Measurements from ENCODE around the gene CELSR3. TPM values are rescaled to one million over a fixed set of nuclear protein-coding genes. Genes with fewer than 3 reads are reported as not detected.

The CELSR3 gene
- total RNA-seq, 1 donor from 2014 or later: 2.3 TPM

DNA sequence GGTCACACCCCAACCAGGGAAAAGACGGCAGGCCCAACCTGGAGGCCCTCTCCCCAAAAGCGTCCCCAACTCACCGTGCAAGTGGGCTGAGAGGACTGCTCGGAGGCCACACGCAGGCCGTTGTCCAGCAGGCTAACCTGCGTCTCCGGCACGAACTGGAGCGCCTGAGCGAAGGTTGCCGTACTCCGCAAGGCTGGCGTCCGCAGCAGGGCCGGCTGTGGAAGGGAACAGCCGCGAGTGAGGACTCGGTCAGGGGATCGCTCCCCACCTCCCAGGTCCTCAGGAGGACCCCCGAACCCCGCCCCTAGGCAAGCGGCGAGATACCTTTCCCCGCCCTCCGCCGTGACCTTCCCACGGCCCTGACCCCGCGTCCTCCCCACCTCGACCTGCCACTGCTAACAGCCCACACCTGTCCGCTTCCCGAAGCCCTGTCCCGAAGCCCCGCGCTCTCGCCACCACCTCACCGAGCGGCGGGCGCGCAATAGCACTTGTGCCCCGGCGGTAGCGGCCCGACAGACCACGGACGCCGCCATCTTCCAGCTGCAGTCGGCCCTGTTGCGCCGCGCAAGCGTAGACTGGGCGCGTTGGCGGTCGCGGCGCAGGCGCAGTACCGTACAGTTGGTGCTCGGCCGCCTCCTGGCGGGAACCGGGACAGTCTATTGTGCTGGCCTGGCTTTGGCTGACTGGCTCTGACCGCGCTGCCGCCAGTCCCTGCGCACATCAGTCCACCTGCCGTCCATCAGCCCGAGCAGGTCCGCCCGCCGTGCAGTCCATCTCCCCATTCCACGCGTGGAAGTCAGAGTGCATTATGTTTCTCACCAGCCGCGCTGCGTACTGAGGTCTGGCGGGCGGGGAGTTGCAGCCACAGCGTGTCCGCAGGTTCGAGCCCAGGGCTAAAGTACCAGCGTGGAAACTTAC lies 53.3 kb downstream of the CELSR3 start, which contains the start of gene UQCRC1:
Gene UQCRC1 (minus strand): TSS at position 559 of the 918 bp plus-strand sequence. CDS start 26 bp downstream, at position 533.
- intact Hi-C loops (cut with micrococcal nuclease): loop anchor here (1.0 to 2.0 kb wide), 6 partner anchors 26 to 337 kb away; partner anchors contain the start of genes NCKIPSD and SLC26A6
- ATAC-seq (ENCODE audit: low read depth) (peak; percentile 99), DNase-seq (peak; percentile 89)
- H3K27ac Mint-ChIP-seq: peak within 1 kb of the TSS; percentile 93
- peaks cover 18% of the 10 kb centered on the region for H3K4me1 Mint-ChIP-seq
- TF ChIP-seq, protein P1, sequence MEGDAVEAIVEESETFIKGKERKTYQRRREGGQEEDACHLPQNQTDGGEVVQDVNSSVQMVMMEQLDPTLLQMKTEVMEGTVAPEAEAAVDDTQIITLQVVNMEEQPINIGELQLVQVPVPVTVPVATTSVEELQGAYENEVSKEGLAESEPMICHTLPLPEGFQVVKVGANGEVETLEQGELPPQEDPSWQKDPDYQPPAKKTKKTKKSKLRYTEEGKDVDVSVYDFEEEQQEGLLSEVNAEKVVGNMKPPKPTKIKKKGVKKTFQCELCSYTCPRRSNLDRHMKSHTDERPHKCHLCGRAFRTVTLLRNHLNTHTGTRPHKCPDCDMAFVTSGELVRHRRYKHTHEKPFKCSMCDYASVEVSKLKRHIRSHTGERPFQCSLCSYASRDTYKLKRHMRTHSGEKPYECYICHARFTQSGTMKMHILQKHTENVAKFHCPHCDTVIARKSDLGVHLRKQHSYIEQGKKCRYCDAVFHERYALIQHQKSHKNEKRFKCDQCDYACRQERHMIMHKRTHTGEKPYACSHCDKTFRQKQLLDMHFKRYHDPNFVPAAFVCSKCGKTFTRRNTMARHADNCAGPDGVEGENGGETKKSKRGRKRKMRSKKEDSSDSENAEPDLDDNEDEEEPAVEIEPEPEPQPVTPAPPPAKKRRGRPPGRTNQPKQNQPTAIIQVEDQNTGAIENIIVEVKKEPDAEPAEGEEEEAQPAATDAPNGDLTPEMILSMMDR (IDR thresholded peaks at IDR 0.05): no peak
- POLR2A ChIA-PET: interaction anchor here (1.0 to 2.2 kb wide), 5 partner anchors 26 to 136 kb away, joined by 3 to 12 read pairs (median 3); partner anchors contain the start of genes IP6K2, PFKFB4 and SLC26A6
- no peaks in the 10 kb centered on the region for H3K27me3 Mint-ChIP-seq
- CTCF ChIA-PET: interaction anchor here (0.6 to 1.5 kb wide), 2 partner anchors 60 to 209 kb away, joined by 3 to 4 read pairs; no protein-coding TSS in a partner anchor
- H3K4me3 Mint-ChIP-seq: peak within 1 kb of the TSS; percentile 98
- H3K36me3 Mint-ChIP-seq (ENCODE audit: low read depth): peaks cover 32% of the 10 kb centered on the region
- H3K9me3 Mint-ChIP-seq: no peaks in the 10 kb centered on the region

DNA sequence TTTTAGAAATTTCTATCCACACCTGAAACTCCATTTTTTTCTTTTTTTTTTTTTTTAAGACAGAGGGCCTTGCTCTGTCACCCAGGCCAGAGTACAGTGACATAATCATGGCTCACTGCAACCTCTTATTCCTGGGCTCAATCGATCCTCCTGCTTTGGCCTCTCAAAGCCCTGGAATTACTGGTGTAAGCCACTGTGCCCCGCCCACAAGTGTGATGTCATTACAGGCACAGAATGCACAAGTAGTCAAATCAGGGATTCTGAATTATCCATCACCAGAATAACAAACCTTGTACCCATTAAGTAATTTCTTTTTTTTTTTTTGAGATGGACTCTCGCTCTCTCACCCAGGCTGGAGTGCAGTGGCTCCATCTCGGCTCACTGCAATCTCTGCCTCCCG lies 55.2 kb downstream of the CELSR3 start:
- TF ChIP-seq, protein P1 (IDR thresholded peaks at IDR 0.05): no peak
- POLR2A ChIA-PET: no interaction called here
- intact Hi-C loops (cut with micrococcal nuclease): no loop called here
- DNase-seq: no peak
- no peaks in the 10 kb centered on the region for H3K9me3 Mint-ChIP-seq
- H3K4me3 Mint-ChIP-seq: no peak overlapping the region
- no peak for ATAC-seq (ENCODE audit: low read depth)
- H3K4me1 Mint-ChIP-seq: peaks cover 18% of the 10 kb centered on the region
- CTCF ChIA-PET: no interaction called here
- H3K27ac Mint-ChIP-seq: no peak overlapping the region
- H3K27me3 Mint-ChIP-seq: no peaks in the 10 kb centered on the region
- peaks cover 49% of the 10 kb centered on the region for H3K36me3 Mint-ChIP-seq (ENCODE audit: low read depth)

DNA sequence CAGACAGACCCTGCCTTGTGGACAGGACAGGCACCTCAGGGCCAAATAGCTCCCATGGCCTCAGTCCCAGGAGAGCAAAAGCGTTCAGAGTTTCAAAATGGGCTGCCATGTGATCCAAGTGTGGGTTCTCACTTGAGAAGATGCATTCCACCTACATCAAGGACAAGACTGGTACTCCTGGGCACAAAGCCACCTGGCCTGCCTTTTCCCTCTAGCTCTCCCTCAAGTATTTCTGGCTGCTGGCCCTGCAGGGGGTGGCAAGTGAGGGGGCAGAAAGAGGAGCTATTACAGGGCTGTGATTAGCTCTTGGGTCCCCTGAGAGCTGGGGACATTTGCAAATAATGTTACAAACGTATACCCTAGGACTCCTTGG lies 61.1 kb downstream of the CELSR3 start:
- Mint-ChIP-seq H3K4me3 (no peak overlapping the region), H3K27ac (no peak overlapping the region), H3K36me3 (ENCODE audit: low read depth) (peaks cover 88% of the 10 kb centered on the region), H3K27me3 (no peaks in the 10 kb centered on the region), H3K9me3 (no peaks in the 10 kb centered on the region), H3K4me1 (no peaks in the 10 kb centered on the region)
- ChIA-PET CTCF (no interaction called here), POLR2A (interaction anchor here (0.7 kb wide), 1 partner anchor 8 kb away, joined by 3 read pairs; no protein-coding TSS in a partner anchor)
- no peak for ATAC-seq (ENCODE audit: low read depth)
- TF ChIP-seq, protein P1 (IDR thresholded peaks at IDR 0.05): no peak
- intact Hi-C loops (cut with micrococcal nuclease): no loop called here
- DNase-seq: no peak

DNA sequence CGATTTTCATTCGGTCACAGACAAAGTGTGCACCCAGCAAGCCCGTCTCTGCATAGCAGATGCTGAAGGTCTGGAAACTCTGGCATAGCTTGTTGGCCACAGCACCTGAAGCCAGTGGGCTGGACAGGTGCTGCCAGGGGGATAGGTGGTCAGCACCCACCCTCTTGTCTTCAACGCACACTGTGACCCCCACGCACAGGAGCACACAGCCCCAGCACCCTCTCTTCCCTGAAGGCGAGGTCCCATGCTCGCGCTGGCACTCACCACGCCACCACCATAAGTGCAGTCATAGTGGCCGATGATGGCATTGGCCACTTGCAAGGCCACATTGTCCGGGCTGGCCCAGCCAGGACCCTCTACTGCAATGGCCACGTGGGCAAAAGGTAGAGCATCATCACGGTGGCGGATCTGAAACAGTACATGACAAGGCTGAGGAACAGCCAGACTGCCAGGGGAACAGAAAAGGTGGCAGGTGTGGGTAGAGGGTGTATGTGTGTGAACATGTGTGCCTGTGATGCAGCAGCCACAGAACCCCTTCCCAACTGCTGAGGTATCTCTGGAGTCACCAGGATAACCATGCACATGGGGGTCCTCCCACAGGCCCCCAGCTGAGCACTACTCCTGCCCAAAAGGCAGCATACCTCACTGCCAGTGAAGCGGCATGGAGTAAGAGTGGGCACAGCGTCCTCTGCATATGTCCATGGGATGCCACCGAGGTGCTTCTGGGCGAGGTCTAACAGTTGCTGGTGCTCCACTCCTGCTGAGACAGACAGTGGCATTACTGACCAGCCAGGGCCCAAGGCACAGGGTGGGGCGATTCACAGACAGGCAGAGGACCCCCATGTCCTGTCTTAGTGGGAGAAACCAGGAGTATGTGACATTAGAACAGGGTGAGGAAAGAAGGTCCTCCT lies 61.7 kb downstream of the CELSR3 start:
- Mint-ChIP-seq H3K27ac (no peak overlapping the region), H3K27me3 (no peaks in the 10 kb centered on the region), H3K4me3 (no peak overlapping the region), H3K36me3 (ENCODE audit: low read depth) (peaks cover 85% of the 10 kb centered on the region), H3K9me3 (no peaks in the 10 kb centered on the region), H3K4me1 (peaks cover 2% of the 10 kb centered on the region)
- ATAC-seq (ENCODE audit: low read depth): no peak
- TF ChIP-seq, protein P1 (IDR thresholded peaks at IDR 0.05): no peak
- POLR2A ChIA-PET: no interaction called here
- intact Hi-C loops (cut with micrococcal nuclease): no loop called here
- no peak for DNase-seq
- CTCF ChIA-PET: no interaction called here
